Measurements from ENCODE around the gene NXPE3.

Gene NXPE3

DNA sequence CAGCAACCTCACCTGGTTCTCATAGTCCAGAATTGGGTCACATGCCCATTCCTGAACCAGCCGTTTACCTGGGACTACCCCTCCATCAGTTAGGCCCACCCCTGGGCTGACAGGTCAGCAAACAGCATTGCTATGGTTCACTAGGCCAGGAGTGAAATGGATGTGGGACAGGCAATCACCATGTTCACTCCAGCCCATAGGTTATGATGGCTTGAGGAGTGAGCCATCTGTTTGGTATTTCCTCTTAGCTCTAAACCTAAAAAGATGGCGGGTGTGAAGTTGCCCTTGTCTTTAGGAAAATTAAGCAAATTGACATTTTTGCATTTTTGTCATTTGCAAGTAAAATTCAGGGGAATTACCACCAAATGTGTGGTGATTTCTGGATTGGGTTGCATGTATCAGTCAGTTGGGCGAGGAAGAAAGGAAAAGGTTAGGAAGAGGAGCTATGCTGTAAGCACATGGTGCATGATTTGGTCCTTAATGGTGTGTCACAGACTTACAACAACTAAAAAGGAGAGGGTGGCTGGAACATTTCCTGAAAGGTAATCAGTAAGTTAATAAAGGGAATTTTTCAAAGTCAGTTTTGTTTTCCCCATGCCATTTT, 17.2 kb downstream of the NXPE3 start:
- TF ChIP-seq, protein P1, sequence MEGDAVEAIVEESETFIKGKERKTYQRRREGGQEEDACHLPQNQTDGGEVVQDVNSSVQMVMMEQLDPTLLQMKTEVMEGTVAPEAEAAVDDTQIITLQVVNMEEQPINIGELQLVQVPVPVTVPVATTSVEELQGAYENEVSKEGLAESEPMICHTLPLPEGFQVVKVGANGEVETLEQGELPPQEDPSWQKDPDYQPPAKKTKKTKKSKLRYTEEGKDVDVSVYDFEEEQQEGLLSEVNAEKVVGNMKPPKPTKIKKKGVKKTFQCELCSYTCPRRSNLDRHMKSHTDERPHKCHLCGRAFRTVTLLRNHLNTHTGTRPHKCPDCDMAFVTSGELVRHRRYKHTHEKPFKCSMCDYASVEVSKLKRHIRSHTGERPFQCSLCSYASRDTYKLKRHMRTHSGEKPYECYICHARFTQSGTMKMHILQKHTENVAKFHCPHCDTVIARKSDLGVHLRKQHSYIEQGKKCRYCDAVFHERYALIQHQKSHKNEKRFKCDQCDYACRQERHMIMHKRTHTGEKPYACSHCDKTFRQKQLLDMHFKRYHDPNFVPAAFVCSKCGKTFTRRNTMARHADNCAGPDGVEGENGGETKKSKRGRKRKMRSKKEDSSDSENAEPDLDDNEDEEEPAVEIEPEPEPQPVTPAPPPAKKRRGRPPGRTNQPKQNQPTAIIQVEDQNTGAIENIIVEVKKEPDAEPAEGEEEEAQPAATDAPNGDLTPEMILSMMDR (IDR thresholded peaks at IDR 0.05), result no peak

DNA sequence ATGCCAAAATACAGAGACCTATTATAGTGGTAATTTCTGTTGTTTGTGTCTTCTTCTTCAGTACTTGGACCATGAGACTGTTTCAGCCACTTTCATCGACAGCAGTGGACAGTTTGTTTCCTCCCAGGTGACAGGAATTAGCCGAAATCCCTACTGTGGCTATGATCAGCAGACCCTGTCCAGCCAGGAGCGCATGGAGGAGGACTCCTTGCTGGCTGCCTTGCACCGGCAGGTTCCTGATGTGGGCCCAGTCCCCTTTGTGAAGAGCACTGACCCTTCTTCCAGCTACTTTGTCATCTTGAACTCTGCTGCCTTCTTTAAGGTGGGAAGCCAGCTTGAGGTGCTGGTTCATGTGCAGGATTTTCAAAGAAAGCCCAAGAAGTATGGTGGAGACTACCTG, 22.2 kb downstream of the NXPE3 start:
- Histone ChIP-seq H3K9me3 (no peaks in the 10 kb centered on the region), H3K27me3 (no peaks in the 10 kb centered on the region), H3K27ac (no peak overlapping the region), H3K36me3 (peaks cover 14 to 29% (median 28%) of the 10 kb centered on the region in 3 donors), H3K4me1 (peaks cover 0 to 5% (median 0%) of the 10 kb centered on the region in 4 donors), H3K4me3 (no peak overlapping the region)
- DNase-seq, result no peak
- intact Hi-C loops (cut with DNase I; ENCODE audit: low total_unique reads), result loop anchor here (10.0 kb wide), 1 partner anchor 734 kb away; no protein-coding TSS in a partner anchor
- TF ChIP-seq, protein P1 (IDR thresholded peaks at IDR 0.05), result no peak

More for the DNA sequence above, 17.2 kb downstream of the NXPE3 start:
- Histone ChIP-seq H3K9me3 (no peaks in the 10 kb centered on the region), H3K36me3 (peaks cover 27 to 50% (median 50%) of the 10 kb centered on the region in 3 donors), H3K27me3 (no peaks in the 10 kb centered on the region), H3K4me3 (no peak overlapping the region), H3K4me1 (no peaks in the 10 kb centered on the region), H3K27ac (no peak overlapping the region)
- intact Hi-C loops (cut with DNase I; ENCODE audit: low total_unique reads), result no loop called here
- no peak for DNase-seq

- no peak for DNase-seq
- Histone ChIP-seq H3K27ac (no peak overlapping the region), H3K4me3 (no peak overlapping the region), H3K36me3 (peaks cover 11 to 27% (median 21%) of the 10 kb centered on the region in 3 donors), H3K9me3 (no peaks in the 10 kb centered on the region), H3K27me3 (no peaks in the 10 kb centered on the region), H3K4me1 (peaks cover 0 to 5% (median 0%) of the 10 kb centered on the region in 4 donors)
- intact Hi-C loops (cut with DNase I; ENCODE audit: low total_unique reads), result loop anchor here (10.0 kb wide), 1 partner anchor 733 kb away; no protein-coding TSS in a partner anchor
- TF ChIP-seq, protein P1 (IDR thresholded peaks at IDR 0.05), result no peak
Measured at GRCh38 chr3:101802179-101802578, 23.2 kb downstream of the NXPE3 start.

GRCh38 chr3:101803173-101803782, 24.3 kb downstream of the NXPE3 start:
- TF ChIP-seq, protein P1 (IDR thresholded peaks at IDR 0.05), result peak; percentile 82 to 85
- intact Hi-C loops (cut with DNase I; ENCODE audit: low total_unique reads), result loop anchor here (10.0 kb wide), 1 partner anchor 732 kb away; no protein-coding TSS in a partner anchor
- Histone ChIP-seq H3K27me3 (no peaks in the 10 kb centered on the region), H3K4me3 (no peak overlapping the region), H3K4me1 (peaks cover 0 to 5% (median 0%) of the 10 kb centered on the region in 4 donors), H3K9me3 (no peaks in the 10 kb centered on the region), H3K27ac (no peak overlapping the region), H3K36me3 (peaks cover 11 to 27% (median 24%) of the 10 kb centered on the region in 3 donors)
- no peak for DNase-seq

DNA sequence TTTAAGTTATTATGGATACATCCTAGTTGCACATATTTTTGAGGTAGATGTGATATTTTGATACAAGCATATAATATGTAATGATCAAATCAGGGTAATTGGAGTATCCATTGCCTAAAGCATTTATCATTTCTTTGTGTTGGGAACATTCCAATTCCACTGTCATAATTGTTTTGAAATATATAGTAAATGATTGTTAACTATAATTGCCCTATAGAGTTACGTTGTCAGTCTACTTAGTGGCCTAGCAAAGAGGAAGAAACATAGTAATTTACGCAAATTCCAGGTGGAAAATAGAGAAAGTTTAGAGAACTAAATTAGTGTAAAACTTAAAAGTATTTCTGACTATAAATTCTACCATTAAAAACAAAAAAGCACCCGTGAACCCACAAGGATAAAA, 24.9 kb downstream of the NXPE3 start:
- Histone ChIP-seq H3K27me3 (no peaks in the 10 kb centered on the region), H3K4me3 (no peak overlapping the region), H3K36me3 (peaks cover 11 to 24% (median 19%) of the 10 kb centered on the region in 3 donors), H3K27ac (no peak overlapping the region), H3K4me1 (peaks cover 0 to 6% (median 0%) of the 10 kb centered on the region in 4 donors), H3K9me3 (no peaks in the 10 kb centered on the region)
- intact Hi-C loops (cut with DNase I; ENCODE audit: low total_unique reads), result loop anchor here (10.0 kb wide), 1 partner anchor 731 kb away; no protein-coding TSS in a partner anchor
- no peak for DNase-seq
- TF ChIP-seq, protein P1 (IDR thresholded peaks at IDR 0.05), result no peak
